Suprapubic skin (tissue), 3 donors: ENCODE measurements around the gene C1QTNF9.

Experiments
- CTCF ChIP-seq, 2 donors: fragments of 200-600 bp in 1 of 2; fragments of 450-650 bp in 1 of 2; sonication (generic) in 1 of 2; IDR thresholded peaks; one replicate each; pipeline ENCODE4 v1.5.1; 2016 to 2019; ENCODE audit warnings: antibody characterized with exemption in 2 of 2, mild to moderate bottlenecking in 1 of 2, moderate library complexity in 1 of 2
- EP300 ChIP-seq: sonication (generic); formaldehyde crosslinking; IDR thresholded peaks from one replicate; pipeline ENCODE4 v1.6.1; 2017; ENCODE audit warnings: antibody characterized with exemption

GRCh38 chr13:24286624-24287023 is 22.8 kb upstream of the C1QTNF9 start:
- TF ChIP-seq CTCF (IDR thresholded peaks at IDR 0.05) (no peak), EP300 (no peak)
